Keratinocyte (primary cell): ENCODE results near the gene PRRT3. TPM values are rescaled to one million over a fixed set of nuclear protein-coding genes. Genes with fewer than 3 reads are reported as not detected.
"Not testable (repeated sequence)": the region's sequence is repeated elsewhere in the genome, so short reads cannot be mapped to it uniquely, and the experiment has no call there.

Experiments used
- DNase-seq: peaks from one replicate; pipeline ENCODE4 v3.0.0-alpha.2; 2011; ENCODE audit warnings: low read depth, missing footprints, low spot score
- FAIRE-seq: peaks from 2 replicates; lab custom pipeline; 2011; peaks lifted over from hg19 to GRCh38; lab: Jason Lieb, UNC
- H2AFZ ChIP-seq: 2 replicates; pipeline ENCODE4 v1.6.0; 2012; ENCODE audit warnings: low read length, control low read depth, inconsistent platforms; ENCODE audit not compliant: control insufficient read depth
- H3K27ac ChIP-seq: 2 replicates; pipeline ENCODE4 v1.5.1; 2011; ENCODE audit warnings: low read length; ENCODE audit not compliant: control insufficient read depth, insufficient read depth
- H3K27me3 ChIP-seq: 3 replicates; pipeline ENCODE4 v1.6.0; 2011; ENCODE audit warnings: low read length; ENCODE audit not compliant: control insufficient read depth, insufficient read depth; ENCODE audit errors: extremely low read depth
- H3K36me3 ChIP-seq, 2 experiments: 2 replicates in 1 of 2; 3 replicates in 1 of 2; pipeline ENCODE4 v1.5.1; 2011; ENCODE audit warnings: low read length in 2 of 2, mild to moderate bottlenecking in 1 of 2; ENCODE audit not compliant: control insufficient read depth in 2 of 2, insufficient read depth in 2 of 2; ENCODE audit errors: extremely low read depth in 1 of 2
- H3K4me1 ChIP-seq: 3 replicates; pipeline ENCODE4 v1.5.1; 2011; ENCODE audit warnings: low read length; ENCODE audit not compliant: control insufficient read depth, insufficient read depth; ENCODE audit errors: extremely low read depth
- H3K4me2 ChIP-seq: 3 replicates; pipeline ENCODE4 v1.6.0; 2011; ENCODE audit warnings: low read depth, low read length; ENCODE audit not compliant: control insufficient read depth, insufficient read depth; ENCODE audit errors: extremely low read depth
- H3K4me3 ChIP-seq, 3 experiments: fragments of 200-600 bp in 1 of 3; sonication (generic) in 1 of 3; 2 replicates in 2 of 3; 3 replicates in 1 of 3; pipeline ENCODE4 v1.5.1; 2011 to 2016; ENCODE audit warnings: low read length in 3 of 3, mild to moderate bottlenecking in 3 of 3, control low read depth in 2 of 3, inconsistent platforms in 1 of 3, low read depth in 1 of 3, mixed read lengths in 1 of 3, mixed run types in 1 of 3, moderate library complexity in 1 of 3; ENCODE audit not compliant: control insufficient read depth in 2 of 3, insufficient read depth in 2 of 3; ENCODE audit errors: extremely low read depth in 1 of 3
- H3K79me2 ChIP-seq: 2 replicates; pipeline ENCODE4 v1.6.0; 2012; ENCODE audit warnings: low read length; ENCODE audit not compliant: control insufficient read depth, insufficient read depth
- H3K9ac ChIP-seq: 3 replicates; pipeline ENCODE4 v1.6.0; 2011; ENCODE audit warnings: low read length; ENCODE audit not compliant: control insufficient read depth, insufficient read depth; ENCODE audit errors: extremely low read depth
- H3K9me1 ChIP-seq: 3 replicates; pipeline ENCODE4 v1.6.0; 2011; ENCODE audit warnings: low read length; ENCODE audit not compliant: control insufficient read depth, insufficient read depth; ENCODE audit errors: extremely low read depth
- H3K9me3 ChIP-seq: 2 replicates; pipeline ENCODE4 v1.5.1; 2012; ENCODE audit warnings: low read depth, low read length; ENCODE audit not compliant: control insufficient read depth
- H4K20me1 ChIP-seq: 3 replicates; pipeline ENCODE4 v1.6.0; 2011; ENCODE audit warnings: low read length; ENCODE audit not compliant: control insufficient read depth, insufficient read depth; ENCODE audit errors: extremely low read depth
- EZH2 ChIP-seq: IDR thresholded peaks from one replicate; pipeline ENCODE4 v1.6.1; 2012; ENCODE audit warnings: inconsistent platforms, mild to moderate bottlenecking, low read length, moderate library complexity
- dilution Hi-C: fragments of 300-500 bp; cut with MboI; formaldehyde crosslinking; loops from one replicate; pipeline ENCODE4 v1.7.0; 2020; ENCODE audit warnings: low sequenced_read_pairs; ENCODE audit not compliant: extremely low pct_ligation_motif_present
- polyA plus RNA-seq, 5 experiments: library from polyadenylated mRNA; depleted of rRNA in 3 of 5; stranded (reverse) in 3 of 5; stranded (forward) in 1 of 5; unstranded in 1 of 5; fragments of >200 nt; gene quantifications; 1 replicate in 1 of 5; 2 replicates in 3 of 5; 3 replicates in 1 of 5; pipeline versions ENCODE4 v1.2.1 to v1.2.3, GENCODE V29; 2011 to 2012; ENCODE audit warnings: missing spikeins in 2 of 5, low read depth in 1 of 5, low replicate concordance in 1 of 5
- TF ChIP-seq, protein P1 (sequence below), 3 experiments: IDR thresholded peaks in 1 of 3; conservative IDR thresholded peaks in 1 of 3; optimal IDR thresholded peaks in 1 of 3; 2 replicates in 2 of 3; 3 replicates in 1 of 3; pipeline versions ENCODE3 to v1.5.1; 2011; ENCODE audit warnings: low read length in 3 of 3, mild to moderate bottlenecking in 3 of 3, moderate library complexity in 2 of 3, control low read depth in 1 of 3, inconsistent platforms in 1 of 3; ENCODE audit not compliant: insufficient read depth in 2 of 3; ENCODE audit errors: extremely low read depth in 1 of 3

The PRRT3 gene
- polyA plus RNA-seq, 1 donor (not counting 4 experiments of a cell fraction or from before 2014, with no cell fraction given) = 0.22 TPM

DNA sequence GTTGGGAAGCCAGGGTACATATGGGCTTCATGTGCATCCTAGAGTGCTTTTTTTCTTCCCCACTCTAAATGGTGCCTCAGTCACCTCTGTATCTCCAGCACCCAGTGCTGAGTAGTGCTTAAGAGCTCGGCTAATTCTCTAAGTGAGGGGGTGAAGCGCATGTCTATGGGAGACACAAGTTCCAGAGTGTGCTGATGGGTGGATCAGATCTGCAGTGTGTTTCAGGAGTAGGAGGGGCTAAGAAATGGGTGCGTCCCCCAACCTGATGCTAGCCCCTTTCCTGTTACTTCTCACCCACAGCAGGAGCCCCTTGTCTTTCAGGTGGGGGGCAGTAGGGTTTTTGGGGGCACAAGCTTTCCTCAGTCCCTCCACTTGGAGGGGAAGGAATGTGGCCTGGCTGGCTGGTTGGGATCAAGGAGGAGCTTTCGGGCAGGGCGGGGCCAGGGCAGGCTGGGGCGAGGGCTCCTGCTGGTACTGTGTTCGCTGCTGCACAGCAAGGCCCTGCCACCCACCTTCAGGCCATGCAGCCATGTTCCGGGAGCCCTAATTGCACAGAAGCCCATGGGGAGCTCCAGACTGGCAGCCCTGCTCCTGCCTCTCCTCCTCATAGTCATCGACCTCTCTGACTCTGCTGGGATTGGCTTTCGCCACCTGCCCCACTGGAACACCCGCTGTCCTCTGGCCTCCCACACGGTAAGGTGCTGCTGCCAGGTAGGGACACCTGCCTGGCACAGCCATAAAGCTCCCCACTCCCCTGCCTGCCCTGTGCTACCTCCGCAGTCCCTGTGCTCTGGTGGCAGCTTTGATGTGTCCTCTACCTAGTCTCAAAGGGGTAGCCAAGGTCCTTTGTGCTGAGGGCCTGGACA, 49.6 kb downstream of the PRRT3 start, which contains the start of gene IL17RE:
Gene IL17RE (plus strand): TSS at position 477 of the 866 bp plus-strand sequence. CDS start 85 bp downstream, at position 562.
- Histone ChIP-seq H3K36me3 (peaks cover 4 to 7% of the 10 kb centered on the region in 2 experiments), H3K4me3 (peak within 1 kb of the TSS; percentile 45 to 55 (median 54)), H4K20me1 (no peaks in the 10 kb centered on the region), H3K9me1 (peaks cover 7% of the 10 kb centered on the region), H3K27ac (peak within 1 kb of the TSS; percentile 21), H3K9me3 (no peaks in the 10 kb centered on the region), H2AFZ (peak within 1 kb of the TSS; percentile 93), H3K9ac (peak within 1 kb of the TSS; percentile 56), H3K4me2 (peak within 1 kb of the TSS; percentile 72), H3K4me1 (peaks cover 40% of the 10 kb centered on the region), H3K27me3 (no peaks in the 10 kb centered on the region), H3K79me2 (no peaks in the 10 kb centered on the region)
- DNase-seq = no peak
- peak; percentile 39 for FAIRE-seq
- TF ChIP-seq EZH2 = no peak
- TF ChIP-seq, protein P1, sequence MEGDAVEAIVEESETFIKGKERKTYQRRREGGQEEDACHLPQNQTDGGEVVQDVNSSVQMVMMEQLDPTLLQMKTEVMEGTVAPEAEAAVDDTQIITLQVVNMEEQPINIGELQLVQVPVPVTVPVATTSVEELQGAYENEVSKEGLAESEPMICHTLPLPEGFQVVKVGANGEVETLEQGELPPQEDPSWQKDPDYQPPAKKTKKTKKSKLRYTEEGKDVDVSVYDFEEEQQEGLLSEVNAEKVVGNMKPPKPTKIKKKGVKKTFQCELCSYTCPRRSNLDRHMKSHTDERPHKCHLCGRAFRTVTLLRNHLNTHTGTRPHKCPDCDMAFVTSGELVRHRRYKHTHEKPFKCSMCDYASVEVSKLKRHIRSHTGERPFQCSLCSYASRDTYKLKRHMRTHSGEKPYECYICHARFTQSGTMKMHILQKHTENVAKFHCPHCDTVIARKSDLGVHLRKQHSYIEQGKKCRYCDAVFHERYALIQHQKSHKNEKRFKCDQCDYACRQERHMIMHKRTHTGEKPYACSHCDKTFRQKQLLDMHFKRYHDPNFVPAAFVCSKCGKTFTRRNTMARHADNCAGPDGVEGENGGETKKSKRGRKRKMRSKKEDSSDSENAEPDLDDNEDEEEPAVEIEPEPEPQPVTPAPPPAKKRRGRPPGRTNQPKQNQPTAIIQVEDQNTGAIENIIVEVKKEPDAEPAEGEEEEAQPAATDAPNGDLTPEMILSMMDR (optimal IDR thresholded peaks at IDR 0.05 in 1 of 3, IDR thresholded peaks at IDR 0.05 in 1 of 3, conservative IDR thresholded peaks at IDR 0.05 in 1 of 3; ENCODE audit: extremely low read depth in 1 of 3, insufficient read depth in 2 of 3, low read length in 3 of 3) = no peak
- dilution Hi-C loops = no loop called here

- peaks cover 4 to 5% of the 10 kb centered on the region in 2 experiments for H3K36me3 ChIP-seq
- no peak overlapping the region for H3K9ac ChIP-seq
- no peak for FAIRE-seq
- no peaks in the 10 kb centered on the region for H3K9me3 ChIP-seq
- H3K27me3 ChIP-seq = no peaks in the 10 kb centered on the region
- DNase-seq = no peak
- no peak overlapping the region for H3K4me3 ChIP-seq
- peaks cover 7% of the 10 kb centered on the region for H3K9me1 ChIP-seq
- H2AFZ ChIP-seq = peak overlapping the region; percentile 93
- dilution Hi-C loops = no loop called here
- peaks cover 47% of the 10 kb centered on the region for H3K4me1 ChIP-seq
- no peak overlapping the region for H3K27ac ChIP-seq
- TF ChIP-seq, protein P1 (optimal IDR thresholded peaks at IDR 0.05 in 1 of 3, IDR thresholded peaks at IDR 0.05 in 1 of 3, conservative IDR thresholded peaks at IDR 0.05 in 1 of 3; ENCODE audit: extremely low read depth in 1 of 3, insufficient read depth in 2 of 3, low read length in 3 of 3) = no peak
- TF ChIP-seq EZH2 = no peak
- H4K20me1 ChIP-seq = no peaks in the 10 kb centered on the region
- H3K4me2 ChIP-seq = peak overlapping the region; percentile 72
- H3K79me2 ChIP-seq = no peaks in the 10 kb centered on the region
Measured at GRCh38 chr3:9901967-9902366, 50.2 kb downstream of the PRRT3 start.

- H3K4me3 ChIP-seq, H3K9me3 ChIP-seq, H3K27ac ChIP-seq, H3K79me2 ChIP-seq, dilution Hi-C loops, H3K36me3 ChIP-seq, DNase-seq, H4K20me1 ChIP-seq, H3K9me1 ChIP-seq, H2AFZ ChIP-seq, FAIRE-seq, H3K4me2 ChIP-seq, H3K27me3 ChIP-seq, H3K9ac ChIP-seq: not testable (repeated sequence)
- H3K4me1 ChIP-seq = peaks cover 47% of the 10 kb centered on the region
Measured at GRCh38 chr3:9900965-9901415, 51.2 kb downstream of the PRRT3 start.
